Stimulated activated CD8-positive, alpha-beta memory T cell treated with anti-CD3 and anti-CD28 coated beads, Interleukin-15, amount 100 ng/mL, for 48 hours (primary cell): Measurements from ENCODE around the gene GALNT4.

Experiments
- DNase-seq, 2 donors: peaks; one replicate each; pipeline ENCODE4 v3.0.0-alpha.2; 2020; ENCODE audit warnings: low read depth in 2 of 2

The GALNT4 gene

GRCh38 chr12:89524541-89525304 is at the start of gene GALNT4:
TSS of gene GALNT4 (minus strand) at chr12:89524796. CDS start at chr12:89524549, 247 bp downstream.
- DNase-seq, result peak; percentile 60 to 64

GRCh38 chr12:89573051-89573810 is 48.6 kb upstream of the GALNT4 start:
- no peak for DNase-seq

- no peak for DNase-seq
Measured at GRCh38 chr12:89571491-89572195, 47.0 kb upstream of the GALNT4 start.

GRCh38 chr12:89568484-89568883 is 43.9 kb upstream of the GALNT4 start:
- no peak for DNase-seq

- DNase-seq, result no peak
Measured at GRCh38 chr12:89567691-89568239, 43.2 kb upstream of the GALNT4 start.

GRCh38 chr12:89566615-89567014 is 42.0 kb upstream of the GALNT4 start:
- DNase-seq, result peak in 1 of 2 donors; percentile 3

GRCh38 chr12:89565002-89565401 is 40.4 kb upstream of the GALNT4 start:
- DNase-seq, result no peak

GRCh38 chr12:89559753-89560152 is 35.2 kb upstream of the GALNT4 start:
- no peak for DNase-seq

- DNase-seq, result no peak
Measured at GRCh38 chr12:89556976-89557375, 32.4 kb upstream of the GALNT4 start.

- DNase-seq, result no peak
Measured at GRCh38 chr12:89552376-89552775, 27.8 kb upstream of the GALNT4 start.

- DNase-seq, result no peak
Measured at GRCh38 chr12:89551747-89552146, 27.2 kb upstream of the GALNT4 start.

GRCh38 chr12:89547101-89547500 is 22.5 kb upstream of the GALNT4 start:
- no peak for DNase-seq

- DNase-seq, result no peak
Measured at GRCh38 chr12:89546151-89546550, 21.6 kb upstream of the GALNT4 start.

GRCh38 chr12:89544681-89545184 is 20.1 kb upstream of the GALNT4 start:
- no peak for DNase-seq

- no peak for DNase-seq
Measured at GRCh38 chr12:89544022-89544421, 19.4 kb upstream of the GALNT4 start.

GRCh38 chr12:89542912-89543592 is 18.5 kb upstream of the GALNT4 start:
- peak; percentile 15 to 27 for DNase-seq

- no peak for DNase-seq
Measured at GRCh38 chr12:89542236-89542635, 17.6 kb upstream of the GALNT4 start.

- no peak for DNase-seq
Measured at GRCh38 chr12:89540586-89540985, 16.0 kb upstream of the GALNT4 start.

- no peak for DNase-seq
Measured at GRCh38 chr12:89539426-89540223, 15.0 kb upstream of the GALNT4 start.

- no peak for DNase-seq
Measured at GRCh38 chr12:89538897-89539296, 14.3 kb upstream of the GALNT4 start.

- DNase-seq, result no peak
Measured at GRCh38 chr12:89537389-89537788, 12.8 kb upstream of the GALNT4 start.
